ENCODE measurements around the gene ACAA2.

The ACAA2 gene

DNA sequence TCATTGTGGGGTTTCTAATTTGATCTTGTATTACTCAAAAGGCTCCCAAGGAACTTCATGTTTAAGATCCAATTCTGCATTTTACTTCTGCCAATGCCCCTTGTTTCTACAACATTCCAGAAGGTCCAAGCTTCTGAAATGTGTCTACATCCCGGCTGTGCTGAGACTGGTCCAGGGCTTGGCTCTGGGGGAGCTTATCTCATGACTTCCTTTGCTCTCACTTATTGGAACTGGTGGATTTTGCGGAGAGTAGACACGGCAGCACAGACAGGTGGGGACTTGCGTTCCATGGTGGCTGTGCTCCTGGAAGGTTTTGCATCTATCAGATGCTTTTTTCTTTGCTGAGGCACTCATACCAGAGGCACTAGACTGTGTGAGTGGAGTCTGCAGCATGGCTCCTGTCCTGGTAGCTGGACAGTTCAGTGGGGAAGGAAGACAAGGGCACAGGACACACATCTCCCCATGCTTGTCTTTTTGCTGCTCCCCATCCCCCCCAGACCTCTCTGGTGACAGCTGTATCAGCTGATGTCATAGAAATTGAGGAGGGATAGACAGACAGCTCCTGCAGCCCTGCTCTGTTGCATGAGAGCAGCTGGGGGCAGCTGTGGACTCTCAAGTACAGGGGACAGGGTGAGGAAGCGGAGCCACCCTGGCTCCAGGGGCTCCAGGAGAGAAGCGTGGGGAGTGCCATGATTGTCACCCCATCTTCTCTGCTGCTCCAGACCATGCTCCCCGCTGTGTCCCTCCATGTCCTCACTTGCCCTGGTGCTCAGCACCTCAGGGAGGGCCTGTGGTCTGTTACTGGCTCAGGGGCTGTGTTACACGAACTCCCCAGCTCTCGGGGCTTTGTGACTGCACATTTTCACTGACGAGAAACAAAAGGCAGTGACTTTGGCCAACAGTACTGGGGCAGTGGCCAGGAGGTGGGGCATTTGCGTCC is 46.0 kb downstream of the ACAA2 start:
- no peak for DNase-seq (ENCODE audit: low spot score)

DNA sequence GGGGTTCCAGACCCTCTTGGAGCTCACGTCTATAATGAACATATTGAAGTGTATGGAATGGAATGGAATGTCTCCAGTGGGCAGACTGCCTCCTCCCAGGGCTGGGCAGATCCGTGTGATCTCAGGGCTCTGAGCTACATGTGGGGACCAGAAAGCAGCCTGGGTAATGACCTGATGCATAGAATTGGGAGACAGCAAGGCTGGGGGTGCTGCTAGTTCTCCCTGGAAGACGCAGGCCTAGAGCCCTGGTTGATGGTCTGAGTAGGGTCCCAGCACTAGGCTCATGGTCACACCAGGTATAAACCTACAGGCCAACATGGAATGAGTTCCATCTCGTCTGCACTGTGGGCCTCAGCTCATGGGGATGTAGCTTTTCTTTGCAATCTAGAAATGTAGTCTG is 46.7 kb downstream of the ACAA2 start:
- DNase-seq (ENCODE audit: low spot score), result no peak

- DNase-seq (ENCODE audit: low spot score), result no peak
Observed at GRCh38 chr18:49764032-49764431, 49.3 kb downstream of the ACAA2 start.

DNA sequence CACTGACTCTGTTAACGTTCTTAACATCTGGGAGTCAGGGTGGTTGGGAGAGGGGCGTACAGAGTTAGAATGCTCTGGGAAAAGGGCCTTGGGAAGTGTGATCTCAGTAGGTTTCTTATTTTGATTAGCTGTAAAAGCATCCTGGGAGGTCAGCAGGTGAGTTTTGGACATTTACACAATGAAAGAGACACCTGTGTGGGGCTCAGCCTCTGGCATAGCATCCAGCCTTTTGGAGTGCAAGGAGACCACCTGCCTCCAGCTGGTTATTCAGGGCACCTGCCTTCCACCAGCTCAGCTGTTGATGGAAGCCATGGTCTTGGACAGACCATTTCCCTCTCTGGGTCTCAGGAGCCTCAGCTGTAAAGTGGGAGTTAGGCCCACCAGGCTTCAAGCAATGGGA is 49.7 kb downstream of the ACAA2 start:
- DNase-seq (ENCODE audit: low spot score), result no peak

DNA sequence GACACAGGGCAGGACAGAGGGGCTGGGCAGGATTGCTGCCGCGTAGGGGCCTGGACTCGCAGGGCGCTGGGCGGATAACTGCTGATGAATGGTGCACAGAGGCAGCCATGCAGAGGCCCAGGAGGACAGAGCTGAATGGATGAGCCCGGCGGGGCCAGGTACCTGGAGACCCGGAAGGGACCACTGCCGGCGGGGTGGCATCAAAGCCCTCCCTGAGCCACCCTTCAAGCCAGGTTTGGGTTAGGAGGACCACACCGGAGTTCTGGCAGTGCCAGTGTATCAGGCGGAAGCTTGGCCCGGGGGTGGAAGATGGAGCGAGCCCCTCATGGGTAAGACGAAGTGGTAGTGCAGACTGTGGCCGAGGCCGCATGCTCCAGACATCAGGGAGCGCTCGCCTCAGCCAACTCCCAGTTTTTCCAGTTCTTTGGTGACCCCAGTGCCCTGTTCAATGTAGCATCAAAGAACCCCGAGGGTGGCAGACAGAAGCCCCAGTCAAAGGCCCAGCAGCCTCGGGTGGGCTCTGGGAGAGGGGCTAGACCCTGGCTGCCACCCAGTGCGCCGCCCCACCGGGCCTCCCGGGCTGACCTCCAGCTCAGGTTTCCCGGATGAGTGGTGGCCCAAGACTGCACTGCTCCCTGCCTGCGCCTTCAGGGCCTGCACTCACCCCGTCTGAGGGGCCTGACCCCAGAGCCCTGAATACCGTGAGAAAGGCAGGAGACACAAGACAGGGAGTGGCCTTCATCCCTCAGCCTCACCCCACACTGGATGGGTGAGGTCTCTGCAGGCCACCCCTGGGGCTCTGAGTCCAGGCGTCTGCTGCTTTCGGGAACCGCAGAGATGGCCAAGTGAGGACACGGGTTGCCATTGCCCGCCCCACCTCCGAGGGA is 50.9 kb downstream of the ACAA2 start:
- no peak for DNase-seq (ENCODE audit: low spot score)

- DNase-seq (ENCODE audit: low spot score), result no peak
Observed at GRCh38 chr18:49761771-49762170, 51.6 kb downstream of the ACAA2 start.

DNA sequence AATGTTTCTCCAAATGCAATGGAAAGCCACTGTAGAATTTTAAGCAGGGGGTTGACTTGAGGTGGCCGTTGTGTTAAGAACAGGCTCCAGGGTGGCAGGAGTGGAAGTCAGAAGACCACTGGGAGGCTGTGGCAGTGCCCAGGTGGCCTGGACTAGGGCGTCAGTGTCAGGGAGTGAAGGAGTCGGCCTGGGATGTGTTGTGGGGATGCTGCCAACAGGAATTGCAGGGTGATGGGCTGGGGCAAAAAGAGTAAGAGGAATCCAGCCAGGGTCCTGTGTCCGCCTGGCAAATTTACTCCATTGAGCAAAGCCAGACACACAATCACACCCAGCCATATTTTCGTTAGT is 55.1 kb downstream of the ACAA2 start:
- no peak for DNase-seq (ENCODE audit: low spot score)

GRCh38 chr18:49757513-49758262 is 55.6 kb downstream of the ACAA2 start:
- DNase-seq (ENCODE audit: low spot score), result no peak

DNA sequence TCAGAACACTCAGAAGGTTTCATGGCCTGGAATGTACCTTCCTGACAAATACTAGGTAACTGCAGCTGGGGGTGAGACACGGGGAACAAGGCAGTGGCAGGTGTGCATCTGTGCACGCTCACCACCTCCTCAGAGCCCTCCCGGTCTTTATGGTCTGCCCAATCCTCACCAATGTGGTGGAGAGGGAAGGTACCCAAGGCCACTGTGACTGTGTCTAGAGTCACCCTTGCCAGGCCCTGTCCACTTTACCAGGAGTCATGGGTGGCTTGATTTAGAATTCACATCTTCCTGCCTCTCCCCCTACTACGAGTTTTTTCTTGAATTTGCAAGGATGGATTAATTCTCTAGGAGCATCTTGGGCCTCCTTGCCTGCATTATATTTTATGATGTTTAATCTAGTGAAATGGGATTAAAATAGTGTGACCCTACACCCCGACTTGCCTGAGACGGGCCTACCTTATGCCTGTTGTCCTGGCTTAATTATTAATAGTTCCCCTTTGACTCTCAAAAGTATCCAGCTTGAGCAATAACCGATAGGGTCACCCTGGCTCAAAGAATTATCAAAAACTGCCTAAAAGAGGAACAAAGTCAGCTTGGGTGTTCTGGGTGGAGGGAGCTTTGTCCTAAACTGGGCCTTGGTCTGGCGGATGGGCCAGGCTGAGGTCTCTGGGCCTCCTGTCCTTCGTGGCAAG is 56.5 kb downstream of the ACAA2 start:
- DNase-seq (ENCODE audit: low spot score), result no peak

GRCh38 chr18:49756135-49756534 is 57.2 kb downstream of the ACAA2 start:
- DNase-seq (ENCODE audit: low spot score), result no peak

DNA sequence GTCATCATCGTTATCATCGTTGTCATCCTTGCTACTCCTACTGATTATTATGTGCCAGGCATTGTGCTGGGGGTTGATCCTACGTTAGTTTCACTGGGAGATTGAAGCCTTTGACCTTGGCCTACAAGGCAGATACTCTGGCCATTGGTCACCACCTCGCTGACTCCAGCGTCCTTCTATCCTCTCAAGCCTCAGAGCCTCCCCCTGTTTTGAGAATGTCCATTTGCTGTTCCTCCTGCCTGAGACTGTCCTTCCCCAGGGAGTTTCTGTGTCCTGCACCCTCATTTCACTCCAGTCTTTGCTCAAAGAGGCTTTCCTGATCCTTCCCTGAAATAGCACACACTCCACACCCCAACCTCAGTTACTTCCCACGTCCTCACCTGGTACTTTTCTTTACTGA is 57.8 kb downstream of the ACAA2 start:
- no peak for DNase-seq (ENCODE audit: low spot score)

DNA sequence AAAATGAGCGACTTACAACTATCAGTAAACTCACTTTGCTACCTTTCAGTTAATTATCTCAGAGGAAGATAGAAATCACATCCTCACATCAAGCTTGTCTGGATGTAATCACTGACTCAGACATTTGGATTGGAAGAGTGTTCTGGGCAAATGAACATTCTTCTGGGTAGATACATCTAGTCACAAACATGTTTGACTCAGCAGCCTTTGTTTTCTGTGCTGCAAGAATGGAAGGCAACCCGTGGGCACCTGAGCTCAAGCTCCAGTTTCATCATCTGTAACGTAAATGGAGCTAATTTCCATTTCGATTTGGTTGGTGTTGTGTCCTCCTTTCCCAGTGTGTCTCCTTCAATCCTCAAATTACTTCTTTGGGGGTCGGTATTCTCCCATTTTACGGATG is 58.5 kb downstream of the ACAA2 start:
- no peak for DNase-seq (ENCODE audit: low spot score)

- no peak for DNase-seq (ENCODE audit: low spot score)
Observed at GRCh38 chr18:49753643-49754042, 59.7 kb downstream of the ACAA2 start.

DNA sequence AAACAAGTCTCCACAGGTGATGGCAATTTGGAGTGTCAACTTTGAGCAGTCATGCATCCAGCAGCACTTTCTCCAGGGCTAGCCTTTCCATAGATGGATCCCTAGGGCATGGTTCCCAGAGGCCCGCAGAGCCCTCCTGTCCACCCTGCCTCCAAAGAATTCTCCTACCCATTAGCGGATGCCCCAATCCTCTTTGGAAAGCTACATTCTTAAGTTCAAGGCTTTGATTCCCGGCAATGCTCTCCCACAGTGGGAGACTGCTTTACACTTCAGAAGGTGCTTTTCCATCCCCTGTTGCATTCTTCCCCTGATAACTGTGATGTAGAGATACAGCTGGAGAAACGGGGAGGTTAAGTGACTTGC is 61.3 kb downstream of the ACAA2 start:
- no peak for DNase-seq (ENCODE audit: low spot score)

- DNase-seq (ENCODE audit: low spot score), result peak; percentile 62
Observed at GRCh38 chr18:49751427-49752094, 61.8 kb downstream of the ACAA2 start.

DNA sequence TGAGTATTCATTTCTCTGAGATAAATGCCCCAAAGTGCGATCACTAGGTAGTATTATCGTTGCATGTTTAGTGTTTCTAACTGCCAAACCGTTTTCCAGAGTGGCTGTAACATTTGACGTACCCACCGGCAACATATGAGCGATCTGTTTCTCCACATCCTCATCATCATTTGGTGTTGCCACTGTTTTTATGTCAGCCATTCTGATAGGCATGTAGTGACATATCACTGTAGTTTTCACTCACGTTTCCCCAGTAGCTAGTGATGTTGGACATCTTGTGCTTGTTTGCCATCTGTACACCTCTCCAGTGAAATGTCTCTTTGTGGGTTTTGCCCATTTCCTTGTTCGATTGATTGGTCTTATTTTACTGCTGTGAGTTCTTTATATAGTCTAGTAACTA is 63.8 kb downstream of the ACAA2 start:
- no peak for DNase-seq (ENCODE audit: low spot score)

DNA sequence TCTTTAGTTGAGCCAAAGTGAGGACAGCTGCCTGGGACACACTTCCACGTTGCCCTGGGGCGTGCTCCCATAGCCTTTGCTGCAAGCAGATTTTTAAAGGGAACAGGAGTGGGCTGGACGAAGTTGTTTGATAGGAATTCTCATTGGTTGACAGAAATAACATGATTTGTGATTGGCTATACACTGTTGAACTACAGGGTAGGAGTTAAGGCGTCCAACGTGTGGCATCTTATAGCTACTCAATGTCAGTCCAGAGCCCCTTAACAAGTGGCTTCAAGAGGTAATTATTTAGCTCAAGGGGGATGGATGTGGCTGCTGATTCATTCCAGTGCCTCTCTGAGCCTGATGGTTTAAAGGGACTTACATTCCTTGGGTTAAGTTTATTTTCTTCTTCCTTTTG is 65.5 kb downstream of the ACAA2 start:
- no peak for DNase-seq (ENCODE audit: low spot score)

- DNase-seq (ENCODE audit: low spot score), result no peak
Observed at GRCh38 chr18:49745045-49746014, 68.0 kb downstream of the ACAA2 start.

- DNase-seq (ENCODE audit: low spot score), result no peak
Observed at GRCh38 chr18:49744376-49745008, 68.8 kb downstream of the ACAA2 start.

- no peak for DNase-seq (ENCODE audit: low spot score)
Observed at GRCh38 chr18:49743117-49743567, 70.2 kb downstream of the ACAA2 start.
